Measurements from ENCODE around the gene GUCA1C.

- TF ChIP-seq CTCF (IDR thresholded peaks at IDR 0.05 in 8 of 11, conservative IDR thresholded peaks at IDR 0.05 in 3 of 11) (no peak), POLR2A (IDR thresholded peaks at IDR 0.05) (no peak)
Measured at GRCh38 chr3:108998436-108998835, 44.8 kb upstream of the GUCA1C start.

Data from spleen (tissue), 7 donors.